Psoas muscle (tissue), 8 donors: ENCODE results near the gene SCCPDH. TPM values are rescaled to one million over a fixed set of nuclear protein-coding genes. Genes with fewer than 3 reads are reported as not detected.

Source experiments
- ATAC-seq, 4 donors: fragments of 200-7000 bp; cut with Tn5 transposase; one replicate each; pipeline ENCODE4 v1.9.1; 2020; ENCODE audit warnings: moderate library complexity in 3 of 4, mild to moderate bottlenecking in 2 of 4
- DNase-seq, 2 donors: peaks; one replicate each; pipeline ENCODE4 v3.0.0-alpha.2; 2020
- H3K27ac ChIP-seq: fragments of 200-600 bp; one replicate; pipeline ENCODE4 v1.8.0; 2022
- H3K27me3 ChIP-seq, 3 donors: fragments of 200-600 bp in 1 of 3; one replicate each; pipeline versions ENCODE4 v1.6.1 to v1.8.0; 2013 to 2022; ENCODE audit warnings: low read length in 2 of 3, mild to moderate bottlenecking in 2 of 3, moderate library complexity in 1 of 3; ENCODE audit not compliant: insufficient read depth in 3 of 3
- H3K36me3 ChIP-seq, 2 donors: fragments of 200-600 bp in 1 of 2; one replicate each; pipeline versions ENCODE4 v1.6.1 to v1.8.0; 2013 to 2022; ENCODE audit warnings: low read depth in 1 of 2, mild to moderate bottlenecking in 1 of 2, moderate library complexity in 1 of 2; ENCODE audit not compliant: insufficient read depth in 1 of 2
- H3K4me1 ChIP-seq: fragments of 200-600 bp; one replicate; pipeline ENCODE4 v1.8.0; 2022
- H3K4me3 ChIP-seq: fragments of 200-600 bp; one replicate; pipeline ENCODE4 v1.8.0; 2022; ENCODE audit warnings: mild to moderate bottlenecking
- H3K9me3 ChIP-seq: fragments of 200-600 bp; one replicate; pipeline ENCODE4 v1.8.0; 2022
- WGBS, 3 donors: extraction: QIAGEN DNeasy Blood & Tissue Kit; methylation state at CpG; one replicate each; pipeline versions ENCODE4 v1.1.6 to v1.1.7; 2013; 5-methylcytosine and 5-hydroxymethylcytosine counted together
- intact Hi-C, 2 donors: fragments of 100-400 bp; cut with DNase I; formaldehyde crosslinking; loops; one replicate each; pipeline versions ENCODE4 v1.11.0 to v1.14.2; 2022
- polyA plus RNA-seq, 3 donors: library from polyadenylated mRNA; stranded (reverse); fragments of 200-250 nt; gene quantifications; one replicate each; pipeline ENCODE4 v1.2.3, GENCODE V29; 2013
- total RNA-seq, 4 donors: library from RNA; stranded (reverse); fragmentation: NEBNext Ultra II Directional in 2 of 4; extraction: Animal tissue kit (Norgen Biotek cat#: 25700) in 2 of 4; gene quantifications; one replicate each; pipeline versions ENCODE4 v1.2.1 to v1.2.4, GENCODE V29; 2021 to 2023
- TF ChIP-seq, protein P1 (sequence below): fragments of 200-600 bp; IDR thresholded peaks from one replicate; pipeline ENCODE4 v1.8.0; 2022; ENCODE audit warnings: antibody characterized with exemption
- donor health status: healthy with polysubstance abuse.
- donor health status: DM: no; HTN: no; CAD: no; lungs with moderate emphysema.
- donor health status: Bipolar disorder and iron deficiency.
- donor health status: healthy.
- donor health status: DM: yes; HTN: yes; CAD: no.
- donor health status: DM: no; HTN: no; CAD: no.
- donor health status: DM: no; HTN: no; CAD: no.
- donor health status: DM: yes; HTN: yes; CAD: no.

Gene SCCPDH
- total and polyA plus RNA-seq, 7 donors, result 22.6 to 50.8 (median 41.4) TPM

DNA sequence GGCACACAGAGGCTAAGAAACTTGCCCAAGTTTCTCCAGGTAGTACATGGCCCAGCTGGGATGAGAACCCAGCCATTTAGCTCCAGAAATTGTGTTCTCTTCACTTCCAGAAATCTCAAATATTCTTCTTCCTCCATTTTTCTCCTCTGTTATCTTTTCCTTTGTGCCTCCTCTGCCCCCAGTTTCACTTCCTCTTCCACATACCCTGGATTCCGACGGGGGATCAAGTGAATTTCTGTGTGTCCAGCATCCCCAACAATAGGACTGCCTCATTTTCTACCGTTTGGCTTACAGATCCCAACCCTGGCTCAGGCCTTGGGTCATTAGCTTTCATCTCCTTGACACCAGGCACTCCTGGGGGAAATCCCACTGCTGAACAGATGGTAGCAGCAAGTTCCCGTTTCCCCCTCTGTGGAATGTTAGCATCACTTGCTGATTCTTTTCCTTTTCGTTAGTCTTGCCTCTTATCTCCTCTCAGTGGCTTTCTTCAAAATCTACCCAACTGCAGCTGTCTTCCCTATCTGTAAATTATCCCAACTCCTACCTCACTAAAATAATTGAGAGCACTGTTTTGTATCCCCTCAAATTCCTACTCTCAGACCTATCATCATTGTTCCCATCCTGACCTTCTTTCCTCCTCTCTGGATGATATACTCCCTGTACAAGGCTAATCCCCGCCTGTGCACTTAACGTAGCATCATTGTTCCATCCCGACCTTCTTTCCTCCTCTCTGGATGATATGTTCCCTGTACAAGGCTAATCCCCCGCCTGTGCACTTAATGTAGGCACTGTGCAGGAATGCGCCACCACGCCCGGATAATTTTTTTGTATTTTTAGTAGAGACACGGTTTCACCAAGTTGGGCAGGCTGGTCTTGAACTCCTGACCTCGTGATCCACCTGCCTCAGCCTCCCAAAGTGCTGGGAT is 36.5 kb downstream of the SCCPDH start:
- TF ChIP-seq, protein P1, sequence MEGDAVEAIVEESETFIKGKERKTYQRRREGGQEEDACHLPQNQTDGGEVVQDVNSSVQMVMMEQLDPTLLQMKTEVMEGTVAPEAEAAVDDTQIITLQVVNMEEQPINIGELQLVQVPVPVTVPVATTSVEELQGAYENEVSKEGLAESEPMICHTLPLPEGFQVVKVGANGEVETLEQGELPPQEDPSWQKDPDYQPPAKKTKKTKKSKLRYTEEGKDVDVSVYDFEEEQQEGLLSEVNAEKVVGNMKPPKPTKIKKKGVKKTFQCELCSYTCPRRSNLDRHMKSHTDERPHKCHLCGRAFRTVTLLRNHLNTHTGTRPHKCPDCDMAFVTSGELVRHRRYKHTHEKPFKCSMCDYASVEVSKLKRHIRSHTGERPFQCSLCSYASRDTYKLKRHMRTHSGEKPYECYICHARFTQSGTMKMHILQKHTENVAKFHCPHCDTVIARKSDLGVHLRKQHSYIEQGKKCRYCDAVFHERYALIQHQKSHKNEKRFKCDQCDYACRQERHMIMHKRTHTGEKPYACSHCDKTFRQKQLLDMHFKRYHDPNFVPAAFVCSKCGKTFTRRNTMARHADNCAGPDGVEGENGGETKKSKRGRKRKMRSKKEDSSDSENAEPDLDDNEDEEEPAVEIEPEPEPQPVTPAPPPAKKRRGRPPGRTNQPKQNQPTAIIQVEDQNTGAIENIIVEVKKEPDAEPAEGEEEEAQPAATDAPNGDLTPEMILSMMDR, result no peak
- Histone ChIP-seq H3K27me3 (no peaks in the 10 kb centered on the region), H3K27ac (no peak overlapping the region), H3K4me3 (no peak overlapping the region), H3K9me3 (no peaks in the 10 kb centered on the region), H3K36me3 (peaks cover 3 to 75% of the 10 kb centered on the region in 2 donors), H3K4me1 (no peaks in the 10 kb centered on the region)
- intact Hi-C loops, result loop anchor here in 1 of 2 donors (10.0 kb wide), 1 partner anchor 114 kb away; no protein-coding TSS in a partner anchor
- ATAC-seq (no peak), DNase-seq (no peak)
- WGBS, 3 donors, result 67 to 71% (median 67%) methylated on average over 14 of the region's 14 CpGs

- Histone ChIP-seq H3K27me3 (no peaks in the 10 kb centered on the region), H3K4me3 (no peak overlapping the region), H3K9me3 (no peaks in the 10 kb centered on the region), H3K4me1 (no peaks in the 10 kb centered on the region), H3K36me3 (peaks cover 3 to 81% of the 10 kb centered on the region in 2 donors), H3K27ac (no peak overlapping the region)
- ATAC-seq (peak in 1 of 4 donors; percentile 40), DNase-seq (no peak)
- 80 to 91% (median 86%) methylated on average over 7 of the region's 7 CpGs for WGBS, 3 donors
- intact Hi-C loops, result loop anchor here in 1 of 2 donors (10.0 kb wide), 1 partner anchor 113 kb away; no protein-coding TSS in a partner anchor
- TF ChIP-seq, protein P1, result no peak
These were observed 37.2 kb downstream of the SCCPDH start for GRCh38 chr1:246761396-246761795.

DNA sequence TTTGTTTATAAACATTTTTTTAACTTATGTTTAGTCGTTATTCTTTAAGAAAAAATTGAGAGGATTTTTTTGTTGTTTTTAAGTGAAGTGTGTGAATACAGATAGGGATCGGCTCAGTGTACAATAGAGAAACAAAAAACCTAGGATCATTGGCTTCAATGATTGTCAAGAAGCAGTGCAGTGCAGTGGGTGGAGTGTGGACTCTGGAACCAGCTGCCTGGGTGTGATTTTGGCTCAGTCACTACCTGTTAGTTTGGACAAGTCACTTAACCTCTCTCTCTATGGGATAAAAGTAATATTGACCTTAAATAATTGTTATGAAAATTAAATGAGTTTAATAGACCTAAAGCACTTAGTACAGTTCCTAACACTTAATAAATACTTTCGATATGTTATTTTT is 41.3 kb downstream of the SCCPDH start:
- intact Hi-C loops, result loop anchor here in 1 of 2 donors (10.0 kb wide), 1 partner anchor 109 kb away; no protein-coding TSS in a partner anchor
- 90 to 98% (median 91%) methylated on average over 3 of the region's 3 CpGs for WGBS, 3 donors

DNA sequence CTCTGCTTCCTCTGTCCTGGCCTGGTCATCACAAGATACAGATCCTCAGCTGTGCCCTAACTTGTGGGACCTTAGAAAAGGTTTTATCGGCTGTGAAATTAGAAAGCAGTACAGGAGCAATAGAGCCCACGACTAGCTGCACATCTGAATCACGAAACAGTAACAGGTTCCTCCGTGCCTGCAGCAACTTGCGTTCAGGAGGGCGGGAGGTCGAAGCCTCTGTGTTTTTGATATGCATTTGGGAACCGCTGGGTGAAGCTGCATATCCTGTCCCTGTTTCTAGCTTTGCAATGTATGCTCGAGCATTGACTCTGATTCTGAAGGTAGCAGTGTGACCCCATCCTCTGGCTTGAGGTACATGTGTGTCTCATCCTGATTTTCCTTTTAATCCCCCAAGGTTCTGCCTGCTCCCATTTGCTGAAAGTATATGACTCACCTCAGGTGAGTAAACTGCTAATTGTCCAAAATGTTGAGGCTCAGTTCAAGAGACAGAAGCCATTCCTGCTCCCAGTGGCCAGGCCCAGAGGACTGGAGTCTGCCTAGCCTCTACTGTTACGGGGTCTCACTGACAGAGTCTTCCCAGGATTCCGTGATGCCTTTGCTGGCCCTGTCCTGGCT is 44.3 kb downstream of the SCCPDH start:
- intact Hi-C loops, result loop anchor here in 1 of 2 donors (10.0 kb wide), 1 partner anchor 106 kb away; no protein-coding TSS in a partner anchor
- H3K27ac ChIP-seq, result peak overlapping the region; percentile 79
- no peak for DNase-seq
- 81 to 96% (median 82%) methylated on average over 11 of the region's 11 CpGs for WGBS, 3 donors
- no peaks in the 10 kb centered on the region for H3K27me3 ChIP-seq
- H3K36me3 ChIP-seq, result peaks cover 3 to 72% of the 10 kb centered on the region in 2 donors
- no peaks in the 10 kb centered on the region for H3K9me3 ChIP-seq
- H3K4me3 ChIP-seq, result no peak overlapping the region
- TF ChIP-seq, protein P1, result no peak
- ATAC-seq, result peak in 3 of 4 donors; percentile 8 to 20 (median 19)
- H3K4me1 ChIP-seq, result no peaks in the 10 kb centered on the region

More for the DNA sequence above, 41.3 kb downstream of the SCCPDH start:
- Histone ChIP-seq H3K27ac (no peak overlapping the region), H3K9me3 (no peaks in the 10 kb centered on the region), H3K4me1 (no peaks in the 10 kb centered on the region), H3K4me3 (no peak overlapping the region), H3K27me3 (no peaks in the 10 kb centered on the region), H3K36me3 (peaks cover 3 to 80% of the 10 kb centered on the region in 2 donors)
- ATAC-seq, result no peak
- TF ChIP-seq, protein P1, result no peak
- DNase-seq, result no peak
